ENCODE data around the gene SEC14L5. TPM values are rescaled to one million over a fixed set of nuclear protein-coding genes. Genes with fewer than 3 reads are reported as not detected.

Gene SEC14L5
- total and polyA plus RNA-seq, 2 donors (not counting 3 experiments of a cell fraction or from before 2014, with no cell fraction given), result not detected

GRCh38 chr16:4984174-4984990, 26.3 kb downstream of the SEC14L5 start:
- Histone ChIP-seq H3K9me3 (replicated peaks; ENCODE audit: control insufficient read depth, insufficient read depth, low read length) (no peaks in the 10 kb centered on the region), H3K79me2 (ENCODE audit: control insufficient read depth, insufficient read depth, low read length) (no peaks in the 10 kb centered on the region), H3K4me3 (replicated peaks in 1 of 3; ENCODE audit: insufficient read depth in 1 of 3, low read depth in 1 of 3, low read length in 3 of 3) (no peak overlapping the region), H3K4me2 (ENCODE audit: insufficient read depth, low read length) (no peak overlapping the region), H3K4me1 (ENCODE audit: control insufficient read depth, extremely low read depth, insufficient read depth, low read length) (no peaks in the 10 kb centered on the region), H3K9ac (replicated peaks; ENCODE audit: extremely low read depth, insufficient read depth, low read length) (no peak overlapping the region), H3K27me3 (ENCODE audit: control insufficient read depth in 2 of 2, insufficient read depth in 2 of 2, low read length in 2 of 2) (peaks cover 11 to 16% of the 10 kb centered on the region in 2 experiments), H2AFZ (ENCODE audit: low read depth, low read length) (no peak overlapping the region), H3K36me3 (ENCODE audit: control insufficient read depth in 2 of 2, extremely low read depth in 1 of 2, insufficient read depth in 2 of 2, low read length in 2 of 2) (no peaks in the 10 kb centered on the region), H4K20me1 (replicated peaks; ENCODE audit: control insufficient read depth, extremely low read depth, insufficient read depth, low read length) (no peaks in the 10 kb centered on the region), H3K9me1 (replicated peaks; ENCODE audit: control insufficient read depth, extremely low read depth, insufficient read depth, low read length) (no peaks in the 10 kb centered on the region), H3K27ac (ENCODE audit: insufficient read depth, low read depth, low read length) (no peak overlapping the region)
- ChIA-PET POLR2A (no interaction called here), CTCF (no interaction called here)
- intact Hi-C loops (cut with micrococcal nuclease), result no loop called here
- dilution Hi-C loops (cut with MboI; ENCODE audit: extremely low pct_ligation_motif_present, low sequenced_read_pairs), result no loop called here
- BruUV-seq (replicated peaks), result no TSS peak
- DNase-seq (ENCODE audit: low read depth, low spot score) (no peak), FAIRE-seq (no peak)
- no peak for TF ChIP-seq FOS (IDR thresholded peaks at IDR 0.05; ENCODE audit: borderline replicate concordance, insufficient read depth, low read length)
- TF ChIP-seq MYC (IDR thresholded peaks at IDR 0.05; ENCODE audit: low read depth, low read length), result no peak
- TF ChIP-seq GATA2 (IDR thresholded peaks at IDR 0.05; ENCODE audit: insufficient read depth, insufficient read length, low read depth, low read length), result no peak
- TF ChIP-seq EZH2 (IDR thresholded peaks at IDR 0.05; ENCODE audit: borderline replicate concordance, low read depth, low read length, severe bottlenecking), result no peak
- no peak for TF ChIP-seq POLR2A (IDR thresholded peaks at IDR 0.05; ENCODE audit: low read depth, low read length)
- no peak for TF ChIP-seq POLR2AphosphoS5 (IDR thresholded peaks at IDR 0.05; ENCODE audit: insufficient read depth, low read depth, low read length)
- TF ChIP-seq MAX (IDR thresholded peaks at IDR 0.05; ENCODE audit: insufficient read depth, insufficient read length), result no peak
- TF ChIP-seq JUN (IDR thresholded peaks at IDR 0.05; ENCODE audit: borderline replicate concordance, insufficient read depth, insufficient read length, low read depth), result no peak
- no peak for TF ChIP-seq CTCF (IDR thresholded peaks at IDR 0.05; ENCODE audit: extremely low read depth in 1 of 2, insufficient read depth in 1 of 2, low read depth in 1 of 2, low read length in 2 of 2)

All from endothelial cell of umbilical vein (primary cell).